IMR-90 (cell line): ENCODE measurements around the gene SOX5. TPM values are rescaled to one million over a fixed set of nuclear protein-coding genes. Genes with fewer than 3 reads are reported as not detected.

Experiments used
- ATAC-seq: fragments of 200-7000 bp; cut with Tn5 transposase; 2 replicates; pipeline ENCODE4 v1.9.1; 2020; ENCODE audit warnings: low read depth, mild to moderate bottlenecking, moderate library complexity
- BruUV-seq: library from RNA; stranded (reverse); fragments of 400-500 nt; replicated peaks from 2 replicates; lab custom pipeline; 2021; lab: Mats Ljungman, UMichigan
- CTCF ChIA-PET: fragments of 300-600 bp; formaldehyde crosslinking; extraction: SDS; loops from one replicate; lab custom pipeline; 2021; ENCODE audit warnings: antibody characterized with exemption; lab: Yijun Ruan, JAX
- POLR2A ChIA-PET: fragments of 300-600 bp; sonication (Branson Sonifier 250); formaldehyde crosslinking; loops from one replicate; lab custom pipeline; 2022; ENCODE audit warnings: antibody characterized with exemption; ENCODE audit not compliant: unreplicated experiment; lab: Charles Lee
- DNase-seq: peaks from one replicate; pipeline ENCODE4 v3.0.0; 2013
- H2AFZ ChIP-seq: replicated peaks from 2 replicates; pipeline ENCODE3; 2013; ENCODE audit warnings: low read length, mild to moderate bottlenecking; ENCODE audit not compliant: poor library complexity
- H2AK5ac ChIP-seq: 2 replicates; pipeline ENCODE4 v1.6.1; 2013; ENCODE audit warnings: low read depth, low read length, inconsistent platforms
- H2AK9ac ChIP-seq: replicated peaks from 2 replicates; pipeline ENCODE3; 2013; ENCODE audit warnings: mild to moderate bottlenecking, low read depth, low read length, moderate library complexity; ENCODE audit not compliant: poor library complexity
- H2BK120ac ChIP-seq: 2 replicates; pipeline ENCODE4 v1.6.1; 2013; ENCODE audit warnings: low read depth, low read length, inconsistent platforms
- H2BK15ac ChIP-seq: 3 replicates; pipeline ENCODE4 v1.6.1; 2013; ENCODE audit warnings: low read depth, low read length, inconsistent platforms
- H2BK20ac ChIP-seq: 2 replicates; pipeline ENCODE4 v1.6.1; 2013; ENCODE audit warnings: low read depth, mild to moderate bottlenecking, inconsistent platforms, low read length, moderate library complexity
- H2BK5ac ChIP-seq: 2 replicates; pipeline ENCODE4 v1.6.1; 2013; ENCODE audit warnings: mild to moderate bottlenecking, low read depth, low read length, inconsistent platforms; ENCODE audit not compliant: poor library complexity, severe bottlenecking
- H3K14ac ChIP-seq: replicated peaks from 2 replicates; pipeline ENCODE4 v1.6.1; 2013; ENCODE audit warnings: low read depth, low read length, inconsistent platforms
- H3K18ac ChIP-seq: 2 replicates; pipeline ENCODE4 v1.6.1; 2013; ENCODE audit warnings: low read depth, low read length, control low read depth
- H3K23ac ChIP-seq: 2 replicates; pipeline ENCODE4 v1.6.1; 2013; ENCODE audit warnings: low read depth, low read length, inconsistent platforms
- H3K27ac ChIP-seq: 2 replicates; pipeline ENCODE4 v1.5.1; 2013; ENCODE audit warnings: mild to moderate bottlenecking, control low read depth, low read length; ENCODE audit not compliant: insufficient read depth
- H3K27me3 ChIP-seq: 2 replicates; pipeline ENCODE4 v1.6.1; 2013; ENCODE audit warnings: low read length; ENCODE audit not compliant: control insufficient read depth, insufficient read depth
- H3K36me3 ChIP-seq: 2 replicates; pipeline ENCODE4 v1.6.1; 2013; ENCODE audit warnings: low read length, mixed read lengths; ENCODE audit not compliant: control insufficient read depth, insufficient read depth
- H3K4ac ChIP-seq: 2 replicates; pipeline ENCODE4 v1.6.1; 2013; ENCODE audit warnings: low read depth, low read length, inconsistent platforms
- H3K4me1 ChIP-seq: 2 replicates; pipeline ENCODE4 v1.6.1; 2013; ENCODE audit warnings: low read length, mixed read lengths; ENCODE audit not compliant: control insufficient read depth, insufficient read depth
- H3K4me2 ChIP-seq: 2 replicates; pipeline ENCODE4 v1.6.1; 2013; ENCODE audit warnings: low read depth, mild to moderate bottlenecking, control low read depth, low read length, moderate library complexity
- H3K4me3 ChIP-seq: 2 replicates; pipeline ENCODE4 v1.5.1; 2013; ENCODE audit warnings: low read depth, mild to moderate bottlenecking, control low read depth, low read length, moderate library complexity; ENCODE audit not compliant: insufficient read depth
- H3K56ac ChIP-seq: 2 replicates; pipeline ENCODE4 v1.6.1; 2013; ENCODE audit warnings: low read length, inconsistent platforms; ENCODE audit not compliant: insufficient read depth; ENCODE audit errors: extremely low read depth
- H3K79me1 ChIP-seq, 2 experiments: 2 replicates each; pipeline ENCODE4 v1.6.1; 2013; ENCODE audit warnings: low read length in 2 of 2, inconsistent platforms in 1 of 2, low read depth in 1 of 2
- H3K9ac ChIP-seq: 2 replicates; pipeline ENCODE4 v1.6.1; 2013; ENCODE audit warnings: low read depth, low read length, control low read depth
- H3K9me1 ChIP-seq: 2 replicates; pipeline ENCODE4 v1.6.1; 2013; ENCODE audit warnings: low read length, inconsistent platforms; ENCODE audit not compliant: insufficient read depth
- H3K9me3 ChIP-seq: 2 replicates; pipeline ENCODE4 v1.6.1; 2013; ENCODE audit warnings: low read length; ENCODE audit not compliant: control insufficient read depth, insufficient read depth
- H4K20me1 ChIP-seq: 2 replicates; pipeline ENCODE4 v1.6.1; 2013; ENCODE audit warnings: low read length, inconsistent platforms; ENCODE audit not compliant: insufficient read depth
- H4K5ac ChIP-seq: 2 replicates; pipeline ENCODE4 v1.6.1; 2013; ENCODE audit warnings: mild to moderate bottlenecking, low read depth, low read length, control low read depth
- H4K8ac ChIP-seq, 2 experiments: 2 replicates each; pipeline ENCODE4 v1.6.1; 2013; ENCODE audit warnings: low read depth in 2 of 2, low read length in 2 of 2, control low read depth in 1 of 2, inconsistent platforms in 1 of 2
- H4K91ac ChIP-seq: 2 replicates; pipeline ENCODE4 v1.6.1; 2013; ENCODE audit warnings: low read depth, low read length, inconsistent platforms; ENCODE audit not compliant: insufficient read depth
- BHLHE40 ChIP-seq: fragments of 150-350 bp; IDR thresholded peaks from 2 replicates; pipeline ENCODE4 v1.6.1; 2016; ENCODE audit warnings: mild to moderate bottlenecking, low read depth, low read length
- CEBPB ChIP-seq: IDR thresholded peaks from 2 replicates; pipeline ENCODE4 v1.6.1; 2012; ENCODE audit warnings: low read depth, low read length, improper control_type of control experiment
- CHD1 ChIP-seq: IDR thresholded peaks from 2 replicates; pipeline ENCODE4 v1.6.1; 2012; ENCODE audit warnings: low read depth, low read length, improper control_type of control experiment
- FOS ChIP-seq: fragments of 150-350 bp; IDR thresholded peaks from 2 replicates; pipeline ENCODE4 v1.6.1; 2016; ENCODE audit warnings: low read depth, low read length
- MAFK ChIP-seq: IDR thresholded peaks from 2 replicates; pipeline ENCODE4 v1.6.1; 2012; ENCODE audit warnings: low read depth, low read length, improper control_type of control experiment
- MAZ ChIP-seq: IDR thresholded peaks from 2 replicates; pipeline ENCODE4 v1.6.1; 2012; ENCODE audit warnings: low read depth, mild to moderate bottlenecking, low read length, improper control_type of control experiment, moderate library complexity, borderline replicate concordance
- MXI1 ChIP-seq: IDR thresholded peaks from 2 replicates; pipeline ENCODE4 v1.6.1; 2012; ENCODE audit warnings: low read depth, mild to moderate bottlenecking, low read length, moderate library complexity, borderline replicate concordance
- NFE2L2 ChIP-seq: fragments of 150-350 bp; IDR thresholded peaks from 2 replicates; pipeline ENCODE4 v1.6.1; 2016; ENCODE audit warnings: low read depth, mild to moderate bottlenecking, low read length
- POLR2A ChIP-seq: IDR thresholded peaks from 2 replicates; pipeline ENCODE4 v1.6.1; 2012; ENCODE audit warnings: mild to moderate bottlenecking, low read depth, low read length
- RAD21 ChIP-seq: IDR thresholded peaks from 2 replicates; pipeline ENCODE4 v1.6.1; 2012; ENCODE audit warnings: low read length, improper control_type of control experiment
- RCOR1 ChIP-seq: IDR thresholded peaks from 2 replicates; pipeline ENCODE4 v1.6.1; 2012; ENCODE audit warnings: mild to moderate bottlenecking, low read length, improper control_type of control experiment; ENCODE audit not compliant: insufficient replicate concordance
- RFX5 ChIP-seq: IDR thresholded peaks from 2 replicates; pipeline ENCODE4 v1.8.0; 2012; ENCODE audit warnings: low read depth, mild to moderate bottlenecking, low read length, moderate library complexity
- SMC3 ChIP-seq: fragments of 150-350 bp; IDR thresholded peaks from 2 replicates; pipeline ENCODE4 v1.6.1; 2016; ENCODE audit warnings: low read depth, mild to moderate bottlenecking, antibody characterized with exemption, low read length, moderate library complexity
- WGBS, 2 experiments: methylation state at CpG; one replicate each; pipeline versions ENCODE4 v1.1.5 to v1.1.7; 2013; ENCODE audit warnings: missing lambda C conversion rate in 2 of 2; ENCODE audit not compliant: insufficient read length in 1 of 2; ENCODE audit errors: extremely low coverage in 2 of 2; 5-methylcytosine and 5-hydroxymethylcytosine counted together
- dilution Hi-C: fragments of 300-500 bp; cut with HindIII; formaldehyde crosslinking; loops from one replicate; pipeline ENCODE4 v1.14.3; 2018; ENCODE audit warnings: low sequenced_read_pairs; ENCODE audit not compliant: unreplicated experiment
- in situ Hi-C: fragments of 300-500 bp; cut with MboI; formaldehyde crosslinking; loops from 3 replicates; pipeline ENCODE4 v1.14.3; 2019; ENCODE audit warnings: low sequenced_read_pairs, inconsistent platforms, mixed read lengths
- intact Hi-C: fragments of 100-400 bp; cut with micrococcal nuclease; formaldehyde crosslinking; loops from 2 replicates; pipeline ENCODE4 v1.10.0; 2022
- polyA plus RNA-seq, 3 experiments: library from polyadenylated mRNA; depleted of rRNA; stranded (reverse); fragments of >200 nt; gene quantifications; 2 replicates each; pipeline ENCODE4 v1.2.3, GENCODE V29; 2012; ENCODE audit warnings: low replicate concordance in 1 of 3
- total RNA-seq: library from RNA; depleted of rRNA; stranded (reverse); fragments of >200 nt; gene quantifications from 2 replicates; pipeline ENCODE4 v1.2.3, GENCODE V29; 2012
- TF ChIP-seq, protein P1 (sequence below): fragments of 150-350 bp; IDR thresholded peaks from 2 replicates; pipeline ENCODE4 v1.6.1; 2016; ENCODE audit warnings: low read depth, mild to moderate bottlenecking, low read length, moderate library complexity, borderline replicate concordance
- TF ChIP-seq, protein P2 (sequence below): conservative IDR thresholded peaks from 2 replicates; pipeline ENCODE4 v1.5.1; 2012; ENCODE audit warnings: mild to moderate bottlenecking, low read depth, low read length, improper control_type of control experiment
- TF ChIP-seq, protein P3 (sequence below): fragments of 150-350 bp; IDR thresholded peaks from 2 replicates; pipeline ENCODE4 v1.6.1; 2017; ENCODE audit warnings: mild to moderate bottlenecking, antibody characterized with exemption, low read length, low read depth

The SOX5 gene
- total and polyA plus RNA-seq, 2 of the 4 experiments (the other 2 are of a cell fraction), result 1.1 to 13.1 TPM

DNA sequence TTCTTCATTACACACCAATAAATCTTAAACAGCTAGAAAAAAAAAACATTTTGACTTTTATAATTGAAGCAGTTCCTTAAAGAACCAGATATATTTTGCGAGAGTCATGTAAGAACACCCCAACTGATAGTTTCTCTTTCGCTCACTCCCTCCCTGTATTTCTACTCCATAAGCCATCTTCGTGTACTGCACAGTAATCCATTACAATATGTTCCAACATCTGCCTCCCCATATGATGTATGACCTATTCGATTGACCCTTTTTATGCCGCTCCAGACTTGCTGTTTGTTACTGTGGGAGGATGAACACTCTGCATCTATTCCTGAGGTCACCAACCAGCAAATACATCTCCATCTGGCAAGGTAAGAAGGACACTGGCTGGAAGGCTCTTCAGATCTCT lies 331.7 kb downstream of the SOX5 start:
- H3K9ac ChIP-seq, result no peak overlapping the region
- ChIA-PET CTCF (interaction anchor here (1.4 kb wide), 1 partner anchor 11 kb away, joined by 3 read pairs; no protein-coding TSS in a partner anchor), POLR2A (no interaction called here)
- H2AK9ac ChIP-seq, result no peak overlapping the region
- H3K27me3 ChIP-seq, result no peaks in the 10 kb centered on the region
- intact Hi-C loops, result no loop called here
- H3K23ac ChIP-seq, result no peak overlapping the region
- no peak overlapping the region for H3K18ac ChIP-seq
- no peaks in the 10 kb centered on the region for H4K20me1 ChIP-seq
- H2AFZ ChIP-seq, result no peak overlapping the region
- no peak overlapping the region for H3K4me3 ChIP-seq
- no TSS peak for BruUV-seq
- H3K9me3 ChIP-seq, result no peaks in the 10 kb centered on the region
- H3K9me1 ChIP-seq, result peaks cover 2% of the 10 kb centered on the region; the same call in 1 of the 2 replicates
- TF ChIP-seq, protein P1, sequence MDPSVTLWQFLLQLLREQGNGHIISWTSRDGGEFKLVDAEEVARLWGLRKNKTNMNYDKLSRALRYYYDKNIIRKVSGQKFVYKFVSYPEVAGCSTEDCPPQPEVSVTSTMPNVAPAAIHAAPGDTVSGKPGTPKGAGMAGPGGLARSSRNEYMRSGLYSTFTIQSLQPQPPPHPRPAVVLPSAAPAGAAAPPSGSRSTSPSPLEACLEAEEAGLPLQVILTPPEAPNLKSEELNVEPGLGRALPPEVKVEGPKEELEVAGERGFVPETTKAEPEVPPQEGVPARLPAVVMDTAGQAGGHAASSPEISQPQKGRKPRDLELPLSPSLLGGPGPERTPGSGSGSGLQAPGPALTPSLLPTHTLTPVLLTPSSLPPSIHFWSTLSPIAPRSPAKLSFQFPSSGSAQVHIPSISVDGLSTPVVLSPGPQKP, result no peak
- TF ChIP-seq MAFK, result no peak
- TF ChIP-seq, protein P2, sequence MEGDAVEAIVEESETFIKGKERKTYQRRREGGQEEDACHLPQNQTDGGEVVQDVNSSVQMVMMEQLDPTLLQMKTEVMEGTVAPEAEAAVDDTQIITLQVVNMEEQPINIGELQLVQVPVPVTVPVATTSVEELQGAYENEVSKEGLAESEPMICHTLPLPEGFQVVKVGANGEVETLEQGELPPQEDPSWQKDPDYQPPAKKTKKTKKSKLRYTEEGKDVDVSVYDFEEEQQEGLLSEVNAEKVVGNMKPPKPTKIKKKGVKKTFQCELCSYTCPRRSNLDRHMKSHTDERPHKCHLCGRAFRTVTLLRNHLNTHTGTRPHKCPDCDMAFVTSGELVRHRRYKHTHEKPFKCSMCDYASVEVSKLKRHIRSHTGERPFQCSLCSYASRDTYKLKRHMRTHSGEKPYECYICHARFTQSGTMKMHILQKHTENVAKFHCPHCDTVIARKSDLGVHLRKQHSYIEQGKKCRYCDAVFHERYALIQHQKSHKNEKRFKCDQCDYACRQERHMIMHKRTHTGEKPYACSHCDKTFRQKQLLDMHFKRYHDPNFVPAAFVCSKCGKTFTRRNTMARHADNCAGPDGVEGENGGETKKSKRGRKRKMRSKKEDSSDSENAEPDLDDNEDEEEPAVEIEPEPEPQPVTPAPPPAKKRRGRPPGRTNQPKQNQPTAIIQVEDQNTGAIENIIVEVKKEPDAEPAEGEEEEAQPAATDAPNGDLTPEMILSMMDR, result no peak
- no peak for TF ChIP-seq MXI1
- TF ChIP-seq NFE2L2, result no peak
- TF ChIP-seq BHLHE40, result no peak
- TF ChIP-seq SMC3, result no peak
- TF ChIP-seq RCOR1, result no peak
- no peak for TF ChIP-seq CHD1
- no peak for TF ChIP-seq RFX5
- no peak for TF ChIP-seq POLR2A
- TF ChIP-seq FOS, result no peak
- TF ChIP-seq, protein P3, sequence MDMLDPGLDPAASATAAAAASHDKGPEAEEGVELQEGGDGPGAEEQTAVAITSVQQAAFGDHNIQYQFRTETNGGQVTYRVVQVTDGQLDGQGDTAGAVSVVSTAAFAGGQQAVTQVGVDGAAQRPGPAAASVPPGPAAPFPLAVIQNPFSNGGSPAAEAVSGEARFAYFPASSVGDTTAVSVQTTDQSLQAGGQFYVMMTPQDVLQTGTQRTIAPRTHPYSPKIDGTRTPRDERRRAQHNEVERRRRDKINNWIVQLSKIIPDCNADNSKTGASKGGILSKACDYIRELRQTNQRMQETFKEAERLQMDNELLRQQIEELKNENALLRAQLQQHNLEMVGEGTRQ, result no peak
- TF ChIP-seq MAZ, result no peak
- TF ChIP-seq RAD21, result no peak
- TF ChIP-seq CEBPB, result no peak
- dilution Hi-C loops, result no loop called here
- H3K4me2 ChIP-seq, result no peak overlapping the region
- WGBS, 2 experiments, result 60% methylated on average over 1 of the region's 5 CpGs; no CpG with 5 or more reads in 1 of the 2 experiments
- H4K8ac ChIP-seq, result no peak overlapping the region
- H3K27ac ChIP-seq, result no peak overlapping the region
- no peak overlapping the region for H2AK5ac ChIP-seq
- no peak overlapping the region for H3K14ac ChIP-seq
- no peak overlapping the region for H2BK15ac ChIP-seq
- H3K79me1 ChIP-seq, result no peaks in the 10 kb centered on the region
- no peaks in the 10 kb centered on the region for H3K4me1 ChIP-seq
- no peak overlapping the region for H2BK120ac ChIP-seq
- H3K36me3 ChIP-seq, result no peaks in the 10 kb centered on the region
- DNase-seq (no peak), ATAC-seq (no peak)
- in situ Hi-C loops, result no loop called here
- no peak overlapping the region for H2BK20ac ChIP-seq
- no peak overlapping the region for H3K56ac ChIP-seq
- H3K4ac ChIP-seq, result no peak overlapping the region
- H2BK5ac ChIP-seq, result no peak overlapping the region
- no peak overlapping the region for H4K5ac ChIP-seq
- no peak overlapping the region for H4K91ac ChIP-seq
